HG03025 (cell line): ENCODE results near the gene RNF224.
A peak's percentile ranks its signal among the peaks of the same experiment; 100 is the strongest.
"Not testable (repeated sequence)": the region's sequence is repeated elsewhere in the genome, so short reads cannot be mapped to it uniquely, and the experiment has no call there.

ENCODE experiments used
- ATAC-seq: cut with Tn5 transposase; IDR thresholded peaks from one replicate; pipeline ENCODE4 v1.9.1; 2021; ENCODE audit warnings: mild to moderate bottlenecking, moderate library complexity; ENCODE audit not compliant: unreplicated experiment, low FRiP score

RNF224 gene

DNA sequence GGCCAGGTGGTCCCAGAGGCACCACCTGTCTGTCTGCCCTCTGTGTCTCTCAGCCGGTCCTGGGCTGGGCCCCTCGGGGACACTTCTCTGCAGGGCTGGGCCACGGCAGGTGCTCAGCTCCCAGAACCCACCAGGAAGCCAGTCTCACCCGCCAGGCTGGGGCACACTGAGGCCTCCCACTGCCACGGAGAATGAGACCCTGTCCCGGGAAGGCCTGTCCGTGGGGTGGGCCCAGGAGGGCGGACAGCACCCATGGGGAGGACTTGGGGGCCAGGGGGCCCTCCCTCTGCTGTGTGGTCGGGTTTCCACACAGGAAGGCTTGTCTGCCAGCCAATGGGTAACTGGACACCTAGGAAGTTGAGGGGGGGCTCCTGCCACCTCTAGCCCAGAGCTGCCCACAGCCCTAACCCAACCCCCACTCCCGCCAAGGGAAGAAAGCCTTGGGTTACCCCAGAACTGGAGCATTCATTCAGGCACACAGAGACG, 9.7 kb downstream of the RNF224 start:
- ATAC-seq = no peak

DNA sequence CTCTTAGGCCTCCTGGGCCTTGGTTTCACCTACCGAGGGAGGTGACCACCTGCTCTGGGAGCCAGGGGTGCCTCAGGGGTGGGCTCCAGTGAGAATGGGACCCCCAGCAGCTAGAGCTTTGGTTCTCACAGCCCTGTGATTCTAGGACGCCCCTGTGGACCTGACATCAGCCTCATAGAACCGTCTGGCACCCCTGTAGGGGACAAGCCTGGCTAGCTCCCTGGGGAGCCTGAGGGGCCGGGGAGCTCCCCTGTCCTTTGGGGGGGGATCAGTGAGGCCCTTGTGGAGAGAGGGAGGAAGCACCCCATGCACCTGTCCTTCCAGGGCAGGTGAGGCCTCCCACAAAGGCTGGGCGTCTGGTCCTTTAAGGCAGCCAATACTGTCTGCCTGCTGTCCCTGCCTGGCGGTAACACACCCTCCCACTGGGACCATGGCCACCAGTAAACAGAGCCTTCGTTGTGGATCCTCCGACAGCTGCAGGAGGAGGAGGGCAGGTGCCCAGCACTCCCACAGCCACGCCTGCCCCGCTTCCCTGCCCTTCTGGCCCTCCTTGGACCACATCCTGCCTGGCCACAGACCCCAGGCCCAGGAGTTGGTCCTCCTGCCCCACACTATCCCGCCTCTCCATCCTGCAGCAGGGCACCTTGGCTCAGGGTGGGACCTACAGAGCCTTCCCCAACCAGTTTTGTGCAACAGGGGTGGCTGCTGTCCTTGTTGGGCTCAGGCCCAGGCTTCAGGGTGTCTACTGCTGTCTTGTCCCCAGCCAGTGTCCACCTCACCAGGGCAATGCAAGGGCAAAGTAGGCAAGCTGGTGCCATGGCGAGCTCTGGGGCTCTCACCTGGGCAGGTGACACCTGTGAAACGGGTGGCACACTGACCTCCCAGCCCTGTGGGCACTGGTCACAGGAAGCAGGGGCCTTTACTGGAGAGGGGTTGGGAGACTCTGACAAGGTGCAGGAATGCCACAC, 10.7 kb downstream of the RNF224 start:
- ATAC-seq = no peak

DNA sequence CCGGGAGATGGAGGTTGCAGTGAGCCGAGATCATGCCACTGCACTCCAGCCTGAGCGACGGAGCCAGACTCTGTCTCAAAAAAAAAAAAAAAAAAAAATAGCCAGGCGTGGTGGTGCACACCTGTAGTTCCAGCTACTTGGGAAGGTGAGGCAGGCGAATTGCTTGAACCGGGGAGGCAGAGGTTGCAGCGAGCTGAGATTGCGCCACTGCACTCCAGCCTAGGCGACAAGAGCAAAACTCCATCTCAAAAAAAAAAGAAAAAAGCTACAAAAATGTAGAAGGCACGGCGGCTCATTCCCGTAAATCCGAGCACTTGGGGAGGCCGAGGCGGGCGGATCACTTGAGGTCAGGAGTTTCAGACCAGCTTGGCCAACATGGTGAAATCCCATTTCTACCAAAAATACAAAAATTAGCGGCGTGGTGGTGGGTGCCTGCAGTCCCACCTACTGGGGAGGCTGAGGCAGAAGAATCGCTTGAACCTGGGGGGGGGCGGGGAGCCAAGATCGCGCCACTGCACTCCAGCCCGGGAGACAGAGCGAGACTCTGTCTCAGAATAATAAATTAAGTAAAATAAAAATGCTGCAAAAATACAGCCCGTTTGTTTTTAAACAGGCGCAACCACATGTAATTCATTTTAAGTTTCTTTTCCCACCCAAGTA, 12.4 kb downstream of the RNF224 start:
- ATAC-seq = not testable (repeated sequence)

DNA sequence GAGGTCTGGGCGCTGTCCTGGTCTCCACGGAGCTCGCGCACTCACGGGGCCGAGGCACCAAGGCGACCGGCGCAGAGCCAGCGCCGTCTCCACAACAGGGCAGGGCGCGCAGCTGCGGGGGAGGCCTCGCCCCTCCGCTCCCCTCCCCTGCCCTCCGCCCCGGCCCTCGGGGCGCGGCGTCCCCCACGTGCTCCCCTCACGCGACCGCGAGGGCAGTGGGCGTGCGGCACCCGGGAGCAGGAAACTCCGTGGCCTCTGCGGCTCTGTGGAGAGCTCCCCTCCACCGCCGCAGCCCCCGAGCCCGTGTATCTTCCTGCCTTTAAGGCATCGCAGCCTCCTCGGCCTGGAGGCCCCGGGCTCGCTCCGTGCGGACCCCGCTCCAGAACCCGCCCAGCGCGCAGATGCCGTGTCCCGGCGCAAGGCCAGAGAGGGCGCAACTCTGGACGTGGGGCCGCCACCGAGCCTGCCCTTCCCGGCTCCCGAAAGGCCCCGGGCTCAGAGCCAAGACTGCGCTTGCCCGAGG, 13.1 kb downstream of the RNF224 start:
- ATAC-seq = peak; percentile 25

DNA sequence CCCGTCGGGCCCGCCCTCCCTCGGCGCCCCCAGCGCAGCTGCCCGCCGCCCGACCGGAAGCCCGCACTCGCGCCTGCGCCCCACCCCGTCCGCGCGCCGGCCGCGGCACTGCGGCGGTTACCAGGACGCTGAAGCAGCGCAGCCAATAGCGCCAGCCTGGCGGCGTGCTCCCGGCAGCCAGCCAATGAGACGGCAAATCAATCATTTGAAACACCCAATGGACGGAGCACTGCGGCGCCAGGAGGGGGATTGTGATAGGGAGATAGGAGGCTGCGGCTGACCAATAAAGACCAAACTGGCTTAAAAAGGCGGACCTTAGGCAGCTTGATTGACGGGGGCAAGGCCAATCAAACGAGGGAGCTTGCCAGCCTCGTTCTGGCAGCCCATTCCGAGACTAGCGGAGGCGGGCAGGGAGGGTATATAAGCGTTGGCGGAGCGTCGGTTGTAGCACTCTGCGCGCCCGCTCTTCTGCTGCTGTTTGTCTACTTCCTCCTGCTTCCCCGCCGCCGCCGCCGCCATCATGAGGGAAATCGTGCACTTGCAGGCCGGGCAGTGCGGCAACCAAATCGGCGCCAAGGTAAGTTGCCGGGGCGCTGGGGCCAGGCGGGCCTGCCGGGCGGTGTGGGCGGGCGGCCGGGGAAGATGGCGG, 13.7 kb downstream of the RNF224 start, which contains the start of gene TUBB4B:
Gene TUBB4B (plus strand): TSS at position 447 of the 649 bp plus-strand sequence. CDS start 74 bp downstream, at position 521.
- peak; percentile 70 for ATAC-seq

DNA sequence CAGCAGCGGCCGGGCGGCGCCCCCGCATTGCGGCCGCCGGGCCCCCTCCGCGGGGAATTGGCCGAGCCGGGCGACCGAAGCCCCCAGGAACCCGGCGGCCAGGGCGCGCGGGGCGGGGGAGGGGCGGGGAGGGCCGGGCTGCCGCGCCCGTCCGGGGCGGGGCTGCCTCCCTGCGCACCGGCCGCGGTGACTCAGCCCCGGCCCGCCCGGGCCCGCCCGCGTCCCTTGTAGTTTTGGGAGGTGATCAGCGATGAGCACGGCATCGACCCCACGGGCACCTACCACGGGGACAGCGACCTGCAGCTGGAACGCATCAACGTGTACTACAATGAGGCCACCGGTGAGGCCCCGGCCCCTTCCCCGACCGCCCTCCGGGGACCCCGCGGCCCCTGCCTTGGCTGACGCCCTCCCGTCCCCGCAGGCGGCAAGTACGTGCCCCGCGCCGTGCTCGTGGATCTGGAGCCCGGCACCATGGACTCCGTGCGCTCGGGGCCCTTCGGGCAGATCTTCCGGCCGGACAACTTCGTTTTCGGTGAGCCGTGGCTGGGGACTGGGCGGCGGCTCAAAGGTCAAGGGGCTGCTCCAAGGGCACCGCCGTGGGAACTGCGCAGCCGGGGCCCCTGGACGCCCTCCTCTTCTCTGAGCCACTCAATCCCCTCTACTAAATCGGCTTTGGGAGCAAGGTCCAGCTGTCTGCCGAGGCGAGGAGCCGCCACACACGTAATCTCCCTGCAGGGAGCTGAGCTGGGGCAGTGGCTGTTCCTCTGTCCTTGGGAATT, 14.4 kb downstream of the RNF224 start:
- ATAC-seq = peak; percentile 3

DNA sequence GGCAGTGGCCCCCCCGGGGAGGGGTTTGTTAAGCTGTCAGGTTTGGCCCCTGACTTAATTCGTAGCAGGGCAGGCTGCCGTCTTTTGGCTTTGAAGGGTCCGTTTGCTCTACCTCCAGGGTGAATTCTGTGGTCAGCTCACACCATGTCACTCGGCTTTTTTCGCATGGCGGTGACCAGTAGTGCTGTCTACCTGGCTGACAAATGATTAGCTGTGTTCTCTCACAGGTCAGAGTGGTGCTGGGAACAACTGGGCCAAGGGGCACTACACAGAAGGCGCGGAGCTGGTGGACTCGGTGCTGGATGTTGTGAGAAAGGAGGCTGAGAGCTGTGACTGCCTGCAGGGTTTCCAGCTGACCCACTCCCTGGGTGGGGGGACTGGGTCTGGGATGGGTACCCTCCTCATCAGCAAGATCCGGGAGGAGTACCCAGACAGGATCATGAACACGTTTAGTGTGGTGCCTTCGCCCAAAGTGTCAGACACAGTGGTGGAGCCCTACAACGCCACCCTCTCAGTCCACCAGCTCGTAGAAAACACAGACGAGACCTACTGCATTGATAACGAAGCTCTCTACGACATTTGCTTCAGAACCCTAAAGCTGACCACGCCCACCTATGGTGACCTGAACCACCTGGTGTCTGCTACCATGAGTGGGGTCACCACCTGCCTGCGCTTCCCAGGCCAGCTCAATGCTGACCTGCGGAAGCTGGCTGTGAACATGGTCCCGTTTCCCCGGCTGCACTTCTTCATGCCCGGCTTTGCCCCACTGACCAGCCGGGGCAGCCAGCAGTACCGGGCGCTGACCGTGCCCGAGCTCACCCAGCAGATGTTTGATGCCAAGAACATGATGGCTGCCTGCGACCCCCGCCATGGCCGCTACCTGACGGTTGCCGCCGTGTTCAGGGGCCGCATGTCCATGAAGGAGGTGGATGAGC, 15.2 kb downstream of the RNF224 start:
- ATAC-seq = no peak

DNA sequence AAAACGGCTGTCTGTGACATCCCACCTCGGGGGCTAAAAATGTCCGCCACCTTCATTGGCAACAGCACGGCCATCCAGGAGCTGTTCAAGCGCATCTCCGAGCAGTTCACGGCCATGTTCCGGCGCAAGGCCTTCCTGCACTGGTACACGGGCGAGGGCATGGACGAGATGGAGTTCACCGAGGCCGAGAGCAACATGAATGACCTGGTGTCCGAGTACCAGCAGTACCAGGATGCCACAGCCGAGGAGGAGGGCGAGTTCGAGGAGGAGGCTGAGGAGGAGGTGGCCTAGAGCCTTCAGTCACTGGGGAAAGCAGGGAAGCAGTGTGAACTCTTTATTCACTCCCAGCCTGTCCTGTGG, 15.9 kb downstream of the RNF224 start:
- not testable (repeated sequence) for ATAC-seq

DNA sequence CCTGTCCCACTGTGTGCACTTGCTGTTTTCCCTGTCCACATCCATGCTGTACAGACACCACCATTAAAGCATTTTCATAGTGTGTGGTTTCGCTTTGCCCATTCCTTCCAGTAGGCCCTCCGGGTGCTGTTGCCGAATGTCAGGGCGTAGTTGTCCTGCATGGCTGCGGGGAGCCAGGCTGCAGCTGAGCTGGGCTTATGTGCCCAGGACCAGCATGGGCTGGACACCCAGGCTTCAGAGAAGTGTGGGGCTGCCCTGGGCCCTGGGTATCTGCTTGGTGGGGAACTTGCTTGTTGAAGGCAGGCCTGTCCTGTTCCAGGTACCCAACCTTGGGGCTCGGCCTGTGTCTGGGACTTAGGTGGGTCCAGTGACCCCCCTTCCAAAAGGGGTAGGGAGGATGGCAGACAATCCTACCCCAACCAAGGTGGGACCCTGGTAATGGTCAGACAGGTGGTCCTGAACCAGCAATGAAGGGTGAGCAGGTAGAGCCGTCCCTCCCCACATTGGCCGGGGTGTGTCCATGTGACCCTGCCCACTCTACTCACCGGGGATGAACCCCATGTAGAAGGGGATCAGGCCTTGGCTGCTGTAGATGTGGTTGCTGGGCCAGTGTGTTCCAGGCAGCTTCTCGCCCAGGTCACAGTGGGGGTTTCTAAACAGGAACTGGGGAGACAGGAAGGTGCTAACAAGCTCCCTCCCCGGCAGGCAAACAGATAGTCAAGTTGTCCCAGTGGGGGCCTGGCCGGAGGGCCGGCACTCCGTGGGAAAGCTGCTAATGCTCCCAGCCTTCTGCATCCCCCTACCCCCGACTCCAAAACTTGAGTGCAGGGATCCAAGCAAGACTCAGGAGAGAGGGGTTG, 16.6 kb downstream of the RNF224 start:
- ATAC-seq = no peak

DNA sequence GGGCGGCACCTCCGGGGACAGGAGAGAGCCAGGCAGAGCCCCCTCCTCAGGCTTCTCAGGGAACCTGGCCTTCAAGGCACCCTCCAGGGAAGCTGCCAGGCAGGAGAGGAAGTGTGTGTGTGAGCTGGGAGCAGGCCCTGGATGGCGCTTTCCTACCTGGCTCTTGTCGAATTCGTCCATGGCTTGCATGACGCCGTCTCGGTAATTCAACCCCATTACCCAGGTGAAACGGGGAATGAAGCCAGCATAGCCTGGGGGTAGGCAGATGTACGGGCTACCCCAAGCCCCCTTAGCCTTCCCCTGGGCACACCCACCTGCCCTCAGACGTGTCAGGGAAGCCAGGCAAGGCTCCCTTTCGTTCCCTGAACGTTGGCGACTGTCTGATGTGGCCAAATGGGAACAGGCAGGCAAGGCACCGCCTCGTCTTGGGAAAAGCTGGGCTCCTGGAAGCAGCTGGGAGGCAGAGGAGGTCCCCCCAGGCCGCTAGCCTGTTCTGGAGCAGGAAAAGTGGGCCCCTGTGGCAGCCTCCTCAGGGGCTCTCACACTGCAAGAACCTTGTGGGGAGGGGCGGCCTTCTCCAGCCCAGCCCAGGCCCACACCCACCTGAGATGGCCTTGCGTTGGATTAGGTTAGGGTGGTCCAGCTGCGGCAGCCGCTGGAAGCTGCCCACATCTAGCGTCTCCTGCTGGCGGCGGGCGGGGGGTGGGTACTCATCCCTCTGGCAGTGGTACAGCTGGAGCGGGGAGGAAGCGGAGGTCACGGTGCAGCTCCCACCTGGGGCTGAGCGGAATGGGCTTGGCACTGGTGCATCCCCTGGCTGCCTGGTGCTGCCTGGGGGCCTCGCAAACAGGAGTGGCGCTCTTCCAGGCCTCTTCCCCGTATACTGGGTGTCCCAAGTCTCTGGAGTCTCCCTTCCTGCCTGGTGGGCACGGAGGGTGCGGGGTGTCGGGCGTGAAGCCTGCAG, 17.5 kb downstream of the RNF224 start:
- no peak for ATAC-seq

DNA sequence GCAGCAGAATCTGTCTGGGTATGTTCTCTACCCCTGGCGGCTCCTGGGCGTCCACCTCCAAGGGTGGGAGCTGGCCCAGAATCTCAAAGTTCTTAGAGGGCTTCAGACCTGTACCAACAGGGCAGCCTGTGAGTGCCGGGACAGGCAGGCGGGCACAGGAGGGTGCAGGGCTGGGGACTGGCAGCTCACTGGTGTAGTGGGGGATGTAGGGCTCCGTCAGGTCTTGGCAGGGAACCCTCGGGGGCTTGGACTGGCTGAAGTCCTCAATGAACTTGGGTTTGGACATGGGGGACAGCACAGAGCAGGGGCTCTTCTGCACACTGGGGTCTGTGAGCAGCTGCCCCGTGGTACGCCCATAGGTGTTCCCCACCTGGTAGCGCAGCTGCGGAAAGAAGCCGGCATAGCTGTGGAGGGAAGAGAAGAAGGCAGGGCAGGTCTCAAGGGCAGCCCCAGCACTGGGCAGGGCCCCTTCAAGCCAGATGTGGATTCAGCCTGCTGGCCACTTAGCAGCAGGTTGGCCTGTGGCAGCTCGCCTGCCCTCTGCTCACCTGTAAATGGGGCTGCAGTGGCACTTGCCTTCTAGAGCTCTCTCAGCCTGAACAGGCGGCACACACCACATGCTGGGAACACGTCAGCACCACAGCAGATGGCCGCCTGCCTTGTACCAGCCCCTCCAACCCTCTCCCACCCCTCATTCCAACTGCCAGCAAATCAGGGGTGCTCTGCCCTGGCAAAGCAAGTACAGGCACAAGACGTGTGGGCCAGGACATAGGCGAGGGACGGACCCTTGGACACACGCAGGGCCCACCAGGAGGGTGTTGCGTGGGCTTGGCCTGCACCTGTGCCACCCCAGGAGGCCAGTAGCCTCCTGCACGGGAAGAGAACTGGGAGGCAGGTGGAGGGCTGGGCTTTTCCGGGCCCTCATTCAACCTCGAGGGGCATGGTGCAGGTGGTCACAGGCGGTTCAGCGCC, 18.4 kb downstream of the RNF224 start:
- no peak for ATAC-seq

DNA sequence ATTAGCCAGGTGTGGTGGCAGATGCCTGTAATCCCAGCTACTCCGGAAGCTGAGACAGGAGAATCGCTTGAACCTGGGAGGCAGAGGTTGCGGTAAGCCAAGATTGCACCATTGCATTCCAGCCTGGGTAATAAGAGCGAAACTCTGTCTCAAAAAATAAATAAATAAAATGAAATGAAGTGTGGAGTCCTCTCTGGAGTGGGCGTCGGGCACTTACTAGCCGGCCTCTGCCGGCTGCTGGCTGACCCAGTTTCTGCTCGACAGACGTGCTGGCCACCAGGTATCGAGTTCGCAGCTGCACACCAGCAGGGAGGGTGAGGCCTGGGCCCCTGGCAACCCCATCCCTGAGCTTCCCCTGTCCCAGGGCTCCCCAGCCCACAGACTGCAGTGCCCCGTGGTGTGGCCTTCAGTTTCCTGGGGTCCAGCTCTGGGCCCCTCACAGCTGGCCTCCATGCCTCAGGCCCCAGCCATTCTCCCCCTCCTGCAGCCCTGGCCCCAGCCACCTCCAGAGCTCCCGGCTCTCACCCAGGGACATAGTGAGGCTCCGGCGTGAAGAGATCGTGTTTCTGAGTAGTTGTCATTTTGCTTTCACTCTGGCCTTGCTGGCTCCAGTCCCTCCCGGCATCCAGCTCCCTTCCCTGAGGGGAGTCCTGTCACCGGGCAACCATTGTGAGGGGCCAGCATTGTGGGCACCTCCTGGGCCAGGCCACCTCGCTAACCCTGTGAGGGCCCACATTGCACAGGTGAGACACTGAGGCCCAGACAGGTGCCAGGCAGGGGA, 20.0 kb downstream of the RNF224 start:
- no peak for ATAC-seq

DNA sequence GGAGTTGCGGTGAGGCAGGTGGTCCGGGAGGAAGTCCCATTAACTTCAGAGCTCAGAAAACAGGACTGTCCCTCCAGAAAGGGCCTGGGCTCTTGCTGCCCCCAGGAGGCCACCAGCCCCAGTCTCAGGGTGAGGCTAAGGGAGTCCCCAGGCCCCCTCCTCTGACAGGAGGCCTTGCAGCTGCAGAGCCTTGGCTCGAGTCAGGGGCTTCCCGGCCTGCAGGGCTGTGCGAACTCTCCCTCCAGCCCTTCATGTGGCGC, 20.5 kb downstream of the RNF224 start:
- no peak for ATAC-seq

DNA sequence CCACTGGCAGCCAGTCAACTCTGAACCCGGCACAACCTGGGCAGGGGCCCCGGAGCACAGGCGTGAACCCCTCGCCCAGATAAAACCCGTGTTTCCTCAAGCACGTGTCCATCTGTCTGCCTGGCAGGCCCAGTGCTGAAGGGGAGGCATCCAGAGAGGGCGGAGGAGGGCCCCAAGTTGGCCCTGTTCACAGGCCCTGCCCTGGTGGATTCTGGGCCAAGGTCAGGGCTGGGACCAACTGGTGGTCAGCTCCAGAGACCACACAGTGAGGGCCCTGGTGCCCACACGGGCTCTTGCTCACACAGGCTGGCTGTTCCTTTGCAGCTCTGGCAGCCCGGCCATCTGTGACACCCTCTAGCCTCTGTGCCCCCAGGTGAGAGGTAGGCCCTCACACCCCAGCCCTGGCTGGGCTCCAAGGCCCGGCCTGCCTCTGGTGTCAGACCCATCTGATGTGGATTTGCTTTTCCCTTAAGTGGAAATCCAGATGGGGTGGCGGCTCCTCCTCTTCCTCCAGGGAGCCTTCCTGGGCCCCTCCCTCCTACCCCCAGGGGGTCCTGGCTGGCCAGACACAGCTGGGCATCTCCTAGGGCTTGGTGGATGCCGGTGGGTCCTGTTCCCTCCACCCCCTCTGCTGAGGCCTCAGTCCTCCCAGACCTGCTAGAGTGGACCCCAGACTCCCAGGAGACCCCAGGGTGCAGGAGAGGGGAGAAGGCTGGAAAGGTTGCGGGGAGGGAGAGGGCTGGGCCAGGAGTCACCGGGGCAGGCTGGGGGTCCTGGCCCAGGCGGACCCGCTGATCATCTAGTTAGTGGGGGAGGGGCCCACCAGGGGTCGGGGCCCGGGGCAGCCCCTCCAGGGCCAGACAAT, 23.3 kb downstream of the RNF224 start:
- no peak for ATAC-seq

DNA sequence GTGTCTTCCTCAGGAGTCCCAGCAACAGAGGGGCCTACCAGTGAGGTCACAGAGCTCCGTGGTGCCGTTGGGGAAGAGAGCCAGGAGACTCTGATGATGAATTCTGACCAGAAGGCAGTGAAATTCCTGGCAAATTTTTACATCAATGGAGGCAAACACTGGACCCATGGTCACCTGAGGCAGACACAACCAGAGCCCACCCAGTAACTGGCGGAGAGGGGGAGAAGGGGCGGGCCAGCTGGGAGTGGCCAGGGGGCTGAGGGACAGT, 23.8 kb downstream of the RNF224 start, which contains the start of gene STPG3:
Gene STPG3 (plus strand): TSS at position 93 of the 268 bp plus-strand sequence. CDS start 1 bp downstream, at position 94.
- no peak for ATAC-seq
